Caco-2 (cell line): Measurements from ENCODE around the gene CSF3R. TPM values are rescaled to one million over a fixed set of nuclear protein-coding genes. Genes with fewer than 3 reads are reported as not detected.

Experiments used
- Bru-seq: library from RNA; stranded (reverse); fragments of 400-500 nt; gene quantifications from one replicate; lab custom pipeline; 2021; lab: Mats Ljungman, UMichigan
- BruChase-seq, 2 experiments: library from RNA; stranded (reverse); fragments of 400-500 nt; gene quantifications; one replicate each; lab custom pipeline; 2021; lab: Mats Ljungman, UMichigan
- BruUV-seq: library from RNA; stranded (reverse); fragments of 400-500 nt; replicated peaks from 2 replicates; lab custom pipeline; 2021; lab: Mats Ljungman, UMichigan
- CTCF ChIA-PET: fragments of 300-600 bp; sonication (Branson Sonifier 250); formaldehyde crosslinking; loops from one replicate; lab custom pipeline; 2022; ENCODE audit warnings: antibody characterized with exemption; lab: Charles Lee
- POLR2A ChIA-PET: fragments of 300-600 bp; sonication (Branson Sonifier 250); formaldehyde crosslinking; loops from one replicate; lab custom pipeline; 2022; ENCODE audit warnings: antibody characterized with exemption; lab: Charles Lee
- DNase-seq, 2 experiments: peaks; one replicate each; pipeline versions ENCODE4 v3.0.0 to v3.0.0-alpha.2; 2020 to 2022
- H3K27me3 ChIP-seq: replicated peaks from 2 replicates; pipeline ENCODE4 v1.6.0; 2011; ENCODE audit warnings: low read length; ENCODE audit not compliant: control insufficient read depth, insufficient read depth
- H3K36me3 ChIP-seq: 2 replicates; pipeline ENCODE4 v1.5.1; 2011; ENCODE audit warnings: low read length; ENCODE audit not compliant: control insufficient read depth, insufficient read depth
- H3K4me1 ChIP-seq: fragments of 250-450 bp; sonication (Bioruptor Pico); 2 replicates; pipeline ENCODE4 v1.5.1; 2020; ENCODE audit warnings: mild to moderate bottlenecking
- H3K4me3 ChIP-seq: 2 replicates; pipeline ENCODE4 v1.5.1; 2011; ENCODE audit warnings: low read depth, mild to moderate bottlenecking, control low read depth, low read length
- H3K9me3 ChIP-seq: fragments of 250-450 bp; sonication (Bioruptor Pico); 2 replicates; pipeline ENCODE4 v1.5.1; 2020; ENCODE audit warnings: mild to moderate bottlenecking, moderate library complexity
- H3K27ac Mint-ChIP-seq: one replicate; pipeline ENCODE4 v1.8.0; 2022; ENCODE audit warnings: mixed read lengths; ENCODE audit not compliant: unreplicated experiment
- H3K27me3 Mint-ChIP-seq: one replicate; pipeline ENCODE4 v1.8.0; 2022; ENCODE audit warnings: mixed read lengths; ENCODE audit not compliant: insufficient read depth, unreplicated experiment
- H3K36me3 Mint-ChIP-seq: one replicate; pipeline ENCODE4 v1.8.0; 2022; ENCODE audit warnings: mild to moderate bottlenecking, mixed read lengths; ENCODE audit not compliant: insufficient read depth, unreplicated experiment
- H3K4me1 Mint-ChIP-seq: one replicate; pipeline ENCODE4 v1.8.0; 2022; ENCODE audit warnings: low read depth, mixed read lengths; ENCODE audit not compliant: unreplicated experiment
- H3K4me3 Mint-ChIP-seq: one replicate; pipeline ENCODE4 v1.8.0; 2022; ENCODE audit warnings: mild to moderate bottlenecking, moderate library complexity, mixed read lengths; ENCODE audit not compliant: unreplicated experiment
- H3K9me3 Mint-ChIP-seq: one replicate; pipeline ENCODE4 v1.8.0; 2022; ENCODE audit warnings: mixed read lengths; ENCODE audit not compliant: unreplicated experiment
- intact Hi-C: fragments of 100-400 bp; cut with micrococcal nuclease; formaldehyde crosslinking; loops from one replicate; pipeline ENCODE4 v1.10.0; 2022; ENCODE audit not compliant: unreplicated experiment
- long read RNA-seq: library from polyadenylated mRNA; stranded (forward); transcript quantifications from one replicate; pipeline ENCODE4 v2.0.0, GENCODE V29; 2022
- total RNA-seq: library from RNA; stranded (reverse); gene quantifications from 2 replicates; pipeline ENCODE4 v1.2.3, GENCODE V29; 2022
- TF ChIP-seq, protein P1 (sequence below), 2 experiments: fragments of 200-600 bp in 1 of 2; IDR thresholded peaks; 1 replicate in 1 of 2; 2 replicates in 1 of 2; pipeline versions ENCODE4 v1.5.1 to v1.8.0; 2011 to 2022; ENCODE audit warnings: antibody characterized with exemption in 1 of 2, control low read depth in 1 of 2, inconsistent platforms in 1 of 2, low read depth in 1 of 2, low read length in 1 of 2, mild to moderate bottlenecking in 1 of 2, moderate library complexity in 1 of 2; ENCODE audit not compliant: insufficient read depth in 1 of 2, severe bottlenecking in 1 of 2, unreplicated experiment in 1 of 2

The CSF3R gene
- total RNA-seq (1.3 and 1.4 TPM in 2 replicates), Bru-seq, nascent RNA (percentile 29 among the genes with signal in this experiment), BruChase-seq, experiment 1, labeled RNA remaining after a 2-hour chase (percentile 21 among the genes with signal in this experiment), BruChase-seq, experiment 2, labeled RNA remaining after a 6-hour chase (percentile 29 among the genes with signal in this experiment)
- long read RNA-seq: 0 reads

DNA sequence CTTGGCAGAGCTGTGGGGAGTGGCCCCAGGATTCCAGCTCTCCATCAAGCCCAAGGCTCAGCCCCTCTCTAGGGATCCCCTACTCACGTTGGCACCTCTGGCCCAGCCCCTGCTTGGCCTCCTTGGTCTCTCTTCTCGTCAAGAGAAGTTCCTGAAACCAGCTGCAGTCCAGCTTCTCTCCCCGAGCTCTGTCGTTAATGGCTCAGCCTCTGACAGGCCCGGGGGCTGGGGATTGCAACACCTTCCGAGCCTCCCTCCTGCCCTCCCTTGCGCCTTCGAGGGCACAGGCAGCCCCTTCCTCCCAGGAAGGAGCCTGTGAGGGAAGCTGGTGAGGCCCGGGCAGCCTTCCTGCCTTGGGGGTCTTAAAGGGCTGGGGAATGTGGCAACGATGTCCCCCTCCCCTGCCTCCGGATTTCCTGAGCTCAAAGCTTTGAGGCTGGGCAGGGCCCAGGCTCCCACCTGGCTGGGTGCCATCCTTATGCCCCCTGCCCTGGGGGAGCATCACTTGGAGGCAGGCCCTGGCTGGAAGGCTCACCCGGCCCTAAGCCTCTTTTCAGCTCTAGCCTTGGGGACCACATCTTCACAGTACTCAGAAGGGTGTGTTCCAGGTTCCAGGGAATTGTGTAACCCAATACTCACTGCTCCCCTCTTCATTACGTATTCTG lies at the start of gene CSF3R:
CSF3R (minus strand) TSS at position 190 of the 665 bp plus-strand sequence. CDS start 3,417 bp downstream, outside the sequence.
- no peak for DNase-seq
- ChIA-PET POLR2A (no interaction called here), CTCF (interaction anchor here (0.6 to 0.8 kb wide), 3 partner anchors 13 to 397 kb away, joined by 3 read pairs; partner anchors contain the start of gene OSCP1)
- Mint-ChIP-seq H3K4me1 (peaks cover 10% of the 10 kb centered on the region), H3K27ac (peak within 1 kb of the TSS; percentile 67), H3K27me3 (no peaks in the 10 kb centered on the region), H3K9me3 (no peaks in the 10 kb centered on the region), H3K4me3 (peak within 1 kb of the TSS; percentile 49), H3K36me3 (peaks cover 6% of the 10 kb centered on the region)
- no TSS peak for BruUV-seq
- H3K9me3 ChIP-seq: no peaks in the 10 kb centered on the region
- H3K36me3 ChIP-seq: no peaks in the 10 kb centered on the region
- H3K4me3 ChIP-seq: no peak within 1 kb of the TSS
- intact Hi-C loops: no loop called here
- TF ChIP-seq, protein P1, sequence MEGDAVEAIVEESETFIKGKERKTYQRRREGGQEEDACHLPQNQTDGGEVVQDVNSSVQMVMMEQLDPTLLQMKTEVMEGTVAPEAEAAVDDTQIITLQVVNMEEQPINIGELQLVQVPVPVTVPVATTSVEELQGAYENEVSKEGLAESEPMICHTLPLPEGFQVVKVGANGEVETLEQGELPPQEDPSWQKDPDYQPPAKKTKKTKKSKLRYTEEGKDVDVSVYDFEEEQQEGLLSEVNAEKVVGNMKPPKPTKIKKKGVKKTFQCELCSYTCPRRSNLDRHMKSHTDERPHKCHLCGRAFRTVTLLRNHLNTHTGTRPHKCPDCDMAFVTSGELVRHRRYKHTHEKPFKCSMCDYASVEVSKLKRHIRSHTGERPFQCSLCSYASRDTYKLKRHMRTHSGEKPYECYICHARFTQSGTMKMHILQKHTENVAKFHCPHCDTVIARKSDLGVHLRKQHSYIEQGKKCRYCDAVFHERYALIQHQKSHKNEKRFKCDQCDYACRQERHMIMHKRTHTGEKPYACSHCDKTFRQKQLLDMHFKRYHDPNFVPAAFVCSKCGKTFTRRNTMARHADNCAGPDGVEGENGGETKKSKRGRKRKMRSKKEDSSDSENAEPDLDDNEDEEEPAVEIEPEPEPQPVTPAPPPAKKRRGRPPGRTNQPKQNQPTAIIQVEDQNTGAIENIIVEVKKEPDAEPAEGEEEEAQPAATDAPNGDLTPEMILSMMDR (IDR thresholded peaks at IDR 0.05; ENCODE audit: insufficient read depth in 1 of 2, low read depth in 1 of 2, low read length in 1 of 2, severe bottlenecking in 1 of 2, unreplicated experiment in 1 of 2): no peak
- H3K4me1 ChIP-seq: peaks cover 23% of the 10 kb centered on the region
- no peaks in the 10 kb centered on the region for H3K27me3 ChIP-seq

DNA sequence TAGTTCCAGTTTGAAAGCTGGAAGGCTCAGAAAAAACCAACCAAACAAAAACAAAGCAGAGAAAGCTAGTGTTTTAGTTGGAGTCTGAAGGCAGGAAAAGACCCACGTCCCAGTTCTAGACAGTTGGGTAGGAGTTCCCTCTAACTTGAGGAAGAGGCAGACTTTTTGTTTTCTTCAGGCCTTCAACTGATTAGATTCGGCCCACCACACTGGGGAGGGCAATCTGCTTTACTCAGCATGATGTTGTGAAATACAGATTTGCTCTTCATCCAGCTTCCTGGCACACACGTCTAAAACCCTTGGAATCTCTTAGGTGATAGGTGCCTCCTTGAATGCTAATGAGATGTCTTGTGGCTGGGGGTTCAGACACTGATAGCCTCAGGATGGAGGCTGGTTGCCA lies 49.1 kb upstream of the CSF3R start:
- no peak for DNase-seq
- intact Hi-C loops: no loop called here
- H3K36me3 ChIP-seq: no peaks in the 10 kb centered on the region
- no peaks in the 10 kb centered on the region for H3K4me1 Mint-ChIP-seq
- no peaks in the 10 kb centered on the region for H3K9me3 ChIP-seq
- H3K36me3 Mint-ChIP-seq: no peaks in the 10 kb centered on the region
- no peak overlapping the region for H3K4me3 Mint-ChIP-seq
- ChIA-PET CTCF (no interaction called here), POLR2A (no interaction called here)
- TF ChIP-seq, protein P1 (IDR thresholded peaks at IDR 0.05; ENCODE audit: insufficient read depth in 1 of 2, low read depth in 1 of 2, low read length in 1 of 2, severe bottlenecking in 1 of 2, unreplicated experiment in 1 of 2): no peak
- BruUV-seq: no TSS peak
- H3K27me3 Mint-ChIP-seq: peaks cover 10% of the 10 kb centered on the region
- H3K4me1 ChIP-seq: no peaks in the 10 kb centered on the region
- H3K27me3 ChIP-seq: no peaks in the 10 kb centered on the region
- H3K4me3 ChIP-seq: no peak overlapping the region
- H3K27ac Mint-ChIP-seq: no peak overlapping the region
- H3K9me3 Mint-ChIP-seq: no peaks in the 10 kb centered on the region

DNA sequence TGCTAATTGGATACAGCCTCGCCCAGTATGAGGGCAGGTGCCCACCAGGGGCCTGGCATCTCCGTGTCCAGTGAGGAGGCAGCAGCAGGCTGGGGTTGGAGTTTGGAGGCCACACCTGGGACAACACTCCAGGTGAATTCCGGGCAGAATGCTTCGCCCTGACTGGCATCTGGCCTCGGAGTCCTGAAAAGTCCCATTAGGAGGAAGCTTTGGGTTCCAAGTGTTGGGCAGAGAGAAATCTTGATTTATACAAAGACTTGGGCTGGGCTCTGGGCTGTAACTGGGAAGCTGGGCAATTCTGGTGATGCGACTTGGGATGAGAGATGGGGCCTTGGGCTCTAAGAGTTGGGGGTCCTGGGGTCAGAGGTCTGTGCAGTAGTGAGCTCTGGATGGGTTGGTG lies 48.1 kb upstream of the CSF3R start:
- intact Hi-C loops: no loop called here
- Mint-ChIP-seq H3K36me3 (no peaks in the 10 kb centered on the region), H3K4me3 (no peak overlapping the region), H3K4me1 (no peaks in the 10 kb centered on the region), H3K9me3 (no peaks in the 10 kb centered on the region), H3K27ac (no peak overlapping the region), H3K27me3 (peaks cover 7% of the 10 kb centered on the region)
- Histone ChIP-seq H3K4me1 (no peaks in the 10 kb centered on the region), H3K27me3 (no peaks in the 10 kb centered on the region), H3K4me3 (no peak overlapping the region), H3K9me3 (no peaks in the 10 kb centered on the region), H3K36me3 (no peaks in the 10 kb centered on the region)
- ChIA-PET POLR2A (no interaction called here), CTCF (no interaction called here)
- TF ChIP-seq, protein P1 (IDR thresholded peaks at IDR 0.05; ENCODE audit: insufficient read depth in 1 of 2, low read depth in 1 of 2, low read length in 1 of 2, severe bottlenecking in 1 of 2, unreplicated experiment in 1 of 2): no peak
- no peak for DNase-seq
- no TSS peak for BruUV-seq
